ENCODE results near the gene ZNF407.
"Not testable (repeated sequence)": the region's sequence is repeated elsewhere in the genome, so short reads cannot be mapped to it uniquely, and the experiment has no call there.

Gene ZNF407

GRCh38 chr18:75097491-75098225 is 500.0 kb downstream of the ZNF407 start:
- H3K4me3 ChIP-seq (ENCODE audit: low read depth, low read length) = no peak overlapping the region
- no peak for DNase-seq (ENCODE audit: low read depth)
- TF ChIP-seq CTCF (IDR thresholded peaks at IDR 0.05; ENCODE audit: control insufficient read depth, extremely low read depth, insufficient read depth) = no peak

GRCh38 chr18:75100832-75101630 is 503.4 kb downstream of the ZNF407 start:
- no peak overlapping the region for H3K4me3 ChIP-seq (ENCODE audit: low read depth, low read length)
- no peak for TF ChIP-seq CTCF (IDR thresholded peaks at IDR 0.05; ENCODE audit: control insufficient read depth, extremely low read depth, insufficient read depth)
- no peak for DNase-seq (ENCODE audit: low read depth)

GRCh38 chr18:75101916-75102315 is 504.2 kb downstream of the ZNF407 start:
- no peak for DNase-seq (ENCODE audit: low read depth)
- no peak for TF ChIP-seq CTCF (IDR thresholded peaks at IDR 0.05; ENCODE audit: control insufficient read depth, extremely low read depth, insufficient read depth)
- H3K4me3 ChIP-seq (ENCODE audit: low read depth, low read length) = no peak overlapping the region

- not testable (repeated sequence) for H3K4me3 ChIP-seq (ENCODE audit: low read depth, low read length); DNase-seq (ENCODE audit: low read depth)
These were observed 506.4 kb downstream of the ZNF407 start for GRCh38 chr18:75104029-75104428.

- H3K4me3 ChIP-seq (ENCODE audit: low read depth, low read length) = no peak overlapping the region
- no peak for DNase-seq (ENCODE audit: low read depth)
- TF ChIP-seq CTCF (IDR thresholded peaks at IDR 0.05; ENCODE audit: control insufficient read depth, extremely low read depth, insufficient read depth) = no peak
These were observed 506.8 kb downstream of the ZNF407 start for GRCh38 chr18:75104483-75104882.

GRCh38 chr18:75105551-75106254 is 508.0 kb downstream of the ZNF407 start:
- no peak for DNase-seq (ENCODE audit: low read depth)
- no peak for TF ChIP-seq CTCF (IDR thresholded peaks at IDR 0.05; ENCODE audit: control insufficient read depth, extremely low read depth, insufficient read depth)
- H3K4me3 ChIP-seq (ENCODE audit: low read depth, low read length) = no peak overlapping the region

GRCh38 chr18:75106746-75107145 is 509.1 kb downstream of the ZNF407 start:
- no peak for TF ChIP-seq CTCF (IDR thresholded peaks at IDR 0.05; ENCODE audit: control insufficient read depth, extremely low read depth, insufficient read depth)
- no peak for DNase-seq (ENCODE audit: low read depth)
- H3K4me3 ChIP-seq (ENCODE audit: low read depth, low read length) = no peak overlapping the region
